Activated naive CD8-positive, alpha-beta T cell treated with anti-CD3 and anti-CD28 coated beads, Interleukin-2, amount 10 ng/mL, durations not matched to agents 7 days and 5 days (primary cell): ENCODE measurements around the gene FSIP1. TPM values are rescaled to one million over a fixed set of nuclear protein-coding genes. Genes with fewer than 3 reads are reported as not detected.
A peak's percentile ranks its signal among the peaks of the same experiment; 100 is the strongest.

Experiments used
- ATAC-seq: fragments of 150-1000 bp; cut with Tn5 transposase; one replicate; pipeline ENCODE4 v1.10.0; 2021; ENCODE audit warnings: low read depth, moderate library complexity
- POLR2A ChIA-PET: fragments of 350-600 bp; sonication (Branson Sonifier 250); formaldehyde crosslinking; loops from one replicate; lab custom pipeline; 2021; ENCODE audit warnings: antibody characterized with exemption; lab: Charles Lee
- DNase-seq: peaks from one replicate; pipeline ENCODE4 v3.0.0; 2021
- H3K27ac Mint-ChIP-seq: one replicate; pipeline ENCODE4 v1.8.0; 2022; ENCODE audit warnings: mild to moderate bottlenecking, mixed read lengths
- H3K27me3 Mint-ChIP-seq: one replicate; pipeline ENCODE4 v1.8.0; 2022; ENCODE audit warnings: mild to moderate bottlenecking, moderate library complexity, mixed read lengths
- H3K36me3 Mint-ChIP-seq: one replicate; pipeline ENCODE4 v1.8.0; 2021; ENCODE audit warnings: mild to moderate bottlenecking, mixed read lengths
- H3K4me1 Mint-ChIP-seq: one replicate; pipeline ENCODE4 v1.8.0; 2021; ENCODE audit warnings: mixed read lengths
- H3K4me3 Mint-ChIP-seq: one replicate; pipeline ENCODE4 v1.8.0; 2022; ENCODE audit warnings: mild to moderate bottlenecking, moderate library complexity, mixed read lengths
- H3K9me3 Mint-ChIP-seq: one replicate; pipeline ENCODE4 v1.8.0; 2021; ENCODE audit warnings: mixed read lengths
- total RNA-seq, 2 experiments: library from RNA; stranded (reverse); gene quantifications; one replicate each; pipeline ENCODE4 v1.2.3, GENCODE V29; 2021

FSIP1 gene
- total RNA-seq, 2 experiments from 2014 or later = 0.68 to 0.75 TPM

DNA sequence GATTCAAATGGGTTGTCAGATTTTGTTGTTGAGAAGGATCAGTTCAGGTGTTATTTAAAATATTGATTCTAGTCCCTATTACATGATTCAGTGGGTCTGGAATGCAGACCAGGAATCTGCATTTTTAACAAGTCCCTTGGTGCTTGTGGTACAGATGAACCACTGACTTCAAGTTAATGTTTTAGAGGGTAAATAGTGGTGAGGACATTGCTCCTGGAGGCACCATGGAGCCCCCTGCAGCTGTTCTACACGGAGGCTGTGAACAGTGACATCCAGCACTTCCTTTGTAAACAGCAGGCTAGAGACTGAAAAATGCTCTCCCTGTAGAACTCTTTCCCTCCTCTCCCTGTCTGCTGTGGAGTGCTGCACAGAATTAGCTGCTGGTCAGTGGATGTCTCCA, 4.8 kb upstream of the FSIP1 start:
- no peak overlapping the region for H3K4me3 Mint-ChIP-seq
- no peak overlapping the region for H3K27ac Mint-ChIP-seq
- no peaks in the 10 kb centered on the region for H3K27me3 Mint-ChIP-seq
- peaks cover 22% of the 10 kb centered on the region for H3K4me1 Mint-ChIP-seq
- ATAC-seq (no peak), DNase-seq (no peak)
- H3K36me3 Mint-ChIP-seq = peaks cover 1% of the 10 kb centered on the region
- POLR2A ChIA-PET = interaction anchor here (0.7 kb wide), 1 partner anchor 487 kb away, joined by 4 read pairs; no protein-coding TSS in a partner anchor
- H3K9me3 Mint-ChIP-seq = no peaks in the 10 kb centered on the region

DNA sequence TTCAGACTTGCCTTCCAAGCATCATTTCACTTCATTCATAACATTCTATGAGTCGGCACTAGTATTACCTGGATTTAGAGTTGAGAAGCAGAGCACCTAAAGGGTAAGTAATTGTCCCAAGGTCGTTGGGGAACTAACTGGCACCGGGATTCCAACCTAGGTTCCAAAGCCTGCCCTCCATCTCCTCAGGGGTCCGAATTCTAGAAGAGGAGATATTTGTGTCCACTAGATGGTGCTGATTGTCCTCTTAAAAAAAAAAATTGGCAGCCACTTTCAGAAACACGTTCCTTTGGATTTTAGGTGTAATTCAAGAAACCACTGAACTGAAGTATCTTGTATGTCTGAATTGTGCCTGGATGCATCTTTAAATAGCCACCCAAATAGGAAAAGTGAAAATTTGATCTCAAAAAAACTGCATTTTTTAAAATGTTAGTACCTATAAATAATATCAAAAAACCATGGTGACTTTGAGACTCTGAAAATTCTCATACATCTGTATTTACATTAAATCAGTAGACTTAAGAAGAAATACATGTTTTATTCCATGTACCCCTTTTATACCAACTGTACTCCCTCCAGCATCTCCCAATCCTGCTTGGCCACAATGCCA, 3.9 kb upstream of the FSIP1 start:
- peaks cover 1% of the 10 kb centered on the region for H3K36me3 Mint-ChIP-seq
- H3K4me1 Mint-ChIP-seq = peaks cover 26% of the 10 kb centered on the region
- H3K9me3 Mint-ChIP-seq = no peaks in the 10 kb centered on the region
- no peak overlapping the region for H3K4me3 Mint-ChIP-seq
- ATAC-seq = no peak
- DNase-seq = no peak
- POLR2A ChIA-PET = interaction anchor here (0.7 kb wide), 1 partner anchor 488 kb away, joined by 4 read pairs; no protein-coding TSS in a partner anchor
- H3K27ac Mint-ChIP-seq = no peak overlapping the region
- no peaks in the 10 kb centered on the region for H3K27me3 Mint-ChIP-seq

DNA sequence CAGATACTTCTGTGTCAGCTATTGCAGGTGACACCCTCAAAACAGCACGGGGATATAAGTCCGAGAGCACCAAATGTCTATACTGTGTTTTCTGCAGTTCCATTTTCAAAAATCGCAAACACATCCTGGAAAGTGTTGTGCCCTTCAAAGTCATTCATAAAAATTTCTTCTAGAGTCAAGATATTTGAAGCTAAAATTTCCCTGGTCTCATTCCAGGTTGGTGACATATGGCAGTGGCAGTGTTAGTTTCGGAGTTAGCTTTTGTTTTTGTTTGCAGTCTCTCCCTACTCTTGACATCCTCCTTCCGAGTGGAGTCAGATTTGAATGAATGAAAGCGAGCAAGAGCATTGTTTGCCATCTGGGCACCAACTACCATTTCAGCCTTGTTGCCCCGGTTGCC, 3.2 kb upstream of the FSIP1 start:
- no peak overlapping the region for H3K27ac Mint-ChIP-seq
- H3K36me3 Mint-ChIP-seq = peaks cover 1% of the 10 kb centered on the region
- no peak for DNase-seq
- POLR2A ChIA-PET = no interaction called here
- H3K4me3 Mint-ChIP-seq = no peak overlapping the region
- peaks cover 27% of the 10 kb centered on the region for H3K4me1 Mint-ChIP-seq
- H3K27me3 Mint-ChIP-seq = no peaks in the 10 kb centered on the region
- no peaks in the 10 kb centered on the region for H3K9me3 Mint-ChIP-seq
- no peak for ATAC-seq

GRCh38 chr15:39785139-39785538, 2.5 kb upstream of the FSIP1 start:
- H3K36me3 Mint-ChIP-seq = peaks cover 1% of the 10 kb centered on the region

DNA sequence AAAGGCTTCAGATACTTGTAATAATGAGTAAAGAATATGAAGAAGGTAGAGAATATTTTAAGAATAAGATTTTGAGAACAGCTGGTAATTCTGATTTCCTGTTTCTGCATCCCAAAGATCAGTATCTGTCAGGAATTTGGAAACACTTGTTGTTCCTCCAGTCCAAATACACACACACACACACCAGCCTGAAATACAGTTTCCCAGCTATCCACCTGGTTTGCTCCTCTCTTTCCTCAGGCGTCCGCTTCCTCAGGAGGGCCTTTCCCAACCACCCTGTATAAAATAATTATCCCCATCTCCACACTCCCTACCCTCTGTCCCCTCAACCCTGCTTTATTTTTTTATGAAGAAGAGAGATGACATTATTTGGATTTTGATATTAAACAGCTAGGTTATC, 2.0 kb upstream of the FSIP1 start:
- POLR2A ChIA-PET = interaction anchor here (0.5 kb wide), 1 partner anchor 635 kb away, joined by 3 read pairs; no protein-coding TSS in a partner anchor
- Mint-ChIP-seq H3K36me3 (peaks cover 1% of the 10 kb centered on the region), H3K9me3 (no peaks in the 10 kb centered on the region), H3K4me1 (peaks cover 28% of the 10 kb centered on the region), H3K27me3 (no peaks in the 10 kb centered on the region), H3K27ac (no peak overlapping the region), H3K4me3 (peak overlapping the region; percentile 14)
- DNase-seq = no peak
- no peak for ATAC-seq

More at GRCh38 chr15:39785139-39785538, 2.5 kb upstream of the FSIP1 start:
- H3K9me3 Mint-ChIP-seq = no peaks in the 10 kb centered on the region
- no peaks in the 10 kb centered on the region for H3K27me3 Mint-ChIP-seq
- no peak overlapping the region for H3K4me3 Mint-ChIP-seq
- peaks cover 28% of the 10 kb centered on the region for H3K4me1 Mint-ChIP-seq
- no peak overlapping the region for H3K27ac Mint-ChIP-seq
- ATAC-seq (no peak), DNase-seq (no peak)
- POLR2A ChIA-PET = no interaction called here

- POLR2A ChIA-PET = no interaction called here
- H3K27ac Mint-ChIP-seq = peak overlapping the region; percentile 74
- no peaks in the 10 kb centered on the region for H3K27me3 Mint-ChIP-seq
- H3K36me3 Mint-ChIP-seq = peaks cover 1% of the 10 kb centered on the region
- no peaks in the 10 kb centered on the region for H3K9me3 Mint-ChIP-seq
- ATAC-seq (no peak), DNase-seq (no peak)
- peaks cover 28% of the 10 kb centered on the region for H3K4me1 Mint-ChIP-seq
- H3K4me3 Mint-ChIP-seq = peak overlapping the region; percentile 80
These were observed 1.5 kb upstream of the FSIP1 start for GRCh38 chr15:39784125-39784524.

GRCh38 chr15:39783244-39783820, 691 bp upstream of the FSIP1 start:
- H3K4me1 Mint-ChIP-seq = peaks cover 27% of the 10 kb centered on the region
- H3K27me3 Mint-ChIP-seq = peaks cover 3% of the 10 kb centered on the region
- peak overlapping the region; percentile 80 for H3K4me3 Mint-ChIP-seq
- H3K27ac Mint-ChIP-seq = peak overlapping the region; percentile 74
- no peak for ATAC-seq
- POLR2A ChIA-PET = interaction anchor here (1.0 to 2.3 kb wide), 6 partner anchors 9 to 255 kb away, joined by 3 to 9 read pairs (median 6); partner anchors contain the start of genes EIF2AK4 and SRP14
- peaks cover 1% of the 10 kb centered on the region for H3K36me3 Mint-ChIP-seq
- DNase-seq = no peak
- no peaks in the 10 kb centered on the region for H3K9me3 Mint-ChIP-seq

DNA sequence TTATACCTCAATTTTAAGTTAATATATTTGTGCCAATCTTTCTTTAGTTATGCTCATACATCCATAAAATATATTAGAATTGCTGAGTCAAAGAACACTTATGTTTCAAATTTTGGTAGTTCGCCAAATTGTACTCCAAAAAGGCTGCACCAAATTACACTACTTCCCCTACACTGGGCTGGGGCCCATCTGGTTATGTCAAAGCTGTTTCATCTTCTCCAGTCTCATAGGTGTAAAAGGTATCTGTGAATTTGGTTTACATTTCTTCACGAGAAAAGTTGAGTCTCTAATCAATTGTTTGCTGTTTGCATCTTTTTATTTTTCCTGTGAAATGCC, 706 bp downstream of the FSIP1 start:
- Mint-ChIP-seq H3K27ac (peak overlapping the region; percentile 74), H3K36me3 (peaks cover 1% of the 10 kb centered on the region), H3K4me3 (peak overlapping the region; percentile 80), H3K27me3 (peaks cover 8% of the 10 kb centered on the region), H3K9me3 (no peaks in the 10 kb centered on the region), H3K4me1 (peaks cover 32% of the 10 kb centered on the region)
- POLR2A ChIA-PET = interaction anchor here (0.9 to 2.3 kb wide), 6 partner anchors 16 to 257 kb away, joined by 3 to 9 read pairs (median 5); partner anchors contain the start of genes EIF2AK4, GPR176 and SRP14
- ATAC-seq (no peak), DNase-seq (no peak)

DNA sequence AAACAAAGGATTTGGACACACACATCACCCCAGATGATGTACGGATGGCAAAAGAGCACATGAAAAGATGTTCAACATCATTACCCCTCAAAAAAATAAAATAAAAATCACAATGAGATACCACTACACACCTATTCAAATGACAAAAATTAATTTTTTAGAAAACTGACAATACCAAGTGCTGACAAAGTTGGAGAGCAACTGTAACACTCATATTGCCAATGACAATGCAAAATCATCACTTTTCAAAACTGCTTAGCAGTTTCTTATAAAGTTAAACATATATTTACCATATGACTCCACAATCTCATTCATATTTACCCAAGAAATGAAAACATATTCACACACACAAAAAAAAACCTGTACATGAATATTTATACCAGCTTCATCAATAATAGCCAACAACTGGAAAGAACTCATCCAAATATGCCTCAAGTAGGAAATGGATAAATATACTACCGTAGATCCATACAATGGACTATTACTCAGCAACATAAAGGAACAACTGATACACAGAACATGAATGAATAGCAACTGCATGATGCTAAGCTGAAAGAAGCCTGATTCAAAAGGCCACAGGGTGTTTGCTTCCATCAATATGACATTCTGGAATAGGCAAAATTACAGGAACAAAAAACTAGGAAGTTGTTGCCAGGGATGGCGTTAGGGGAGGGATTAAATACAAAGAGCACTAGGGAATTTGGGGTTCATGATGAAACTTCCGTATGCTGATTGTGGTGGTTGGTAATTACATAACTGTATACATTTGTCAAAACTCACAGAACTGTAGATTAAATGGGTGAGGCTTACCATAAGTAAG, 1.3 kb downstream of the FSIP1 start:
- peaks cover 11% of the 10 kb centered on the region for H3K27me3 Mint-ChIP-seq
- POLR2A ChIA-PET = interaction anchor here (1.0 to 2.3 kb wide), 2 partner anchors 157 to 257 kb away, joined by 3 to 9 read pairs; partner anchors contain the start of gene SRP14
- H3K27ac Mint-ChIP-seq = no peak overlapping the region

GRCh38 chr15:39778021-39778420, 4.6 kb downstream of the FSIP1 start:
- Mint-ChIP-seq H3K36me3 (no peaks in the 10 kb centered on the region), H3K27me3 (peaks cover 11% of the 10 kb centered on the region), H3K4me1 (peaks cover 30% of the 10 kb centered on the region), H3K9me3 (no peaks in the 10 kb centered on the region), H3K27ac (no peak overlapping the region), H3K4me3 (no peak overlapping the region)
- DNase-seq (no peak), ATAC-seq (no peak)
- POLR2A ChIA-PET = no interaction called here

More for the DNA sequence above, 1.3 kb downstream of the FSIP1 start:
- DNase-seq (no peak), ATAC-seq (no peak)
- peak overlapping the region; percentile 80 for H3K4me3 Mint-ChIP-seq
- H3K9me3 Mint-ChIP-seq = no peaks in the 10 kb centered on the region
- H3K36me3 Mint-ChIP-seq = peaks cover 1% of the 10 kb centered on the region
- peaks cover 30% of the 10 kb centered on the region for H3K4me1 Mint-ChIP-seq

DNA sequence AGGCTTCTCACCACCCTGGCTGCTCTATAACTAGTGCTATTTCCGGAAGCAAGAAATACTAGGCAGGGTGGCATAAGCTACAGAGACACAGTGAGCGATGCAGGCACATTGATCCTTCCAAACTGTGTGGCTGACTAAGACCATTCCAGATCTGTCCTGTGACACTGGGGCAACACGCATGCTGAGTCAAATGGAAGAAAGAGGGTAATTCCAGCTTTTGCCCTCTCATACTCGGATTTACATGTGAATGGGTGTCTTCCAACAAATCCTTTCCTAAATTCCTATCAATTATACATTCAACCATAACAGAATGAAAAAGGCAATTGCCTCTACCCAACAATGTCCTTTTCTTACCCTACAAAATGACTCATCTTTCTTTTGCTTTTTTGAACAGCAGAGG, 5.1 kb downstream of the FSIP1 start:
- peaks cover 11% of the 10 kb centered on the region for H3K27me3 Mint-ChIP-seq
- POLR2A ChIA-PET = no interaction called here
- no peaks in the 10 kb centered on the region for H3K9me3 Mint-ChIP-seq
- no peak overlapping the region for H3K4me3 Mint-ChIP-seq
- peaks cover 30% of the 10 kb centered on the region for H3K4me1 Mint-ChIP-seq
- no peak for DNase-seq
- no peak overlapping the region for H3K27ac Mint-ChIP-seq
- no peaks in the 10 kb centered on the region for H3K36me3 Mint-ChIP-seq
- ATAC-seq = no peak

DNA sequence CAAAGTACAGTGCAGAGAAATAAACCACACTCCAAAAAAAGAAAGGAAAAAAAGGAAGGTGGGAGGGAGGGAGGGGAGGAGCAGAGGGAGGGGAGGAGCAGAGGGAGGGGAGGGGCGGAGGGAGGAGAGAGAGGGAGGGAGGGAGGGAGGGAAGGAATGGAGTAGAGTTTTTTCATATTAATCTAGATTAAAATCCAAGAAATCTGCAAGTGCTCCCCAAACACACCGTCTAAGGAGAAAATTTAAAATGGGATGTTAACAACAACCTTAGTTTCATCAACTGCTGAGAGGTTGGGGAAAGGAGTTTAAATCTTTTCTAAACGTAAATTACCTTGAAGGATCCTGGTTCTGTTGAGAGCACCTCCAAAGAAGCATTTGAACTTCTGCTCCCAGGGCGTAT, 6.6 kb downstream of the FSIP1 start:
- DNase-seq (no peak), ATAC-seq (no peak)
- H3K36me3 Mint-ChIP-seq = no peaks in the 10 kb centered on the region
- no peak overlapping the region for H3K27ac Mint-ChIP-seq
- POLR2A ChIA-PET = no interaction called here
- no peak overlapping the region for H3K4me3 Mint-ChIP-seq
- H3K4me1 Mint-ChIP-seq = peaks cover 28% of the 10 kb centered on the region
- peaks cover 11% of the 10 kb centered on the region for H3K27me3 Mint-ChIP-seq
- no peaks in the 10 kb centered on the region for H3K9me3 Mint-ChIP-seq

- POLR2A ChIA-PET = interaction anchor here (0.7 to 1.2 kb wide), 5 partner anchors 8 to 302 kb away, joined by 3 to 6 read pairs (median 4); partner anchors contain the start of gene FSIP1
These were observed 7.9 kb downstream of the FSIP1 start for GRCh38 chr15:39774688-39775267.

More at GRCh38 chr15:39774688-39775267, 7.9 kb downstream of the FSIP1 start:
- ATAC-seq (peak; percentile 93), DNase-seq (peak; percentile 57)
- Mint-ChIP-seq H3K36me3 (no peaks in the 10 kb centered on the region), H3K27me3 (peaks cover 11% of the 10 kb centered on the region), H3K9me3 (no peaks in the 10 kb centered on the region), H3K27ac (peak overlapping the region; percentile 77), H3K4me1 (peaks cover 27% of the 10 kb centered on the region), H3K4me3 (peak overlapping the region; percentile 58)
